Measurements from ENCODE around the gene KRTAP10-4.
"Not testable (repeated sequence)": the region's sequence is repeated elsewhere in the genome, so short reads cannot be mapped to it uniquely, and the experiment has no call there.

KRTAP10-4 gene

GRCh38 chr21:44573630-44574456 lies at the start of gene KRTAP10-4:
TSS of gene KRTAP10-4 (plus strand) at chr21:44573729. CDS start at chr21:44573759, 30 bp downstream.
- not testable (repeated sequence) for DNase-seq

GRCh38 chr21:44524414-44525371 lies 48.8 kb upstream of the KRTAP10-4 start:
- no peak for DNase-seq

- no peak for DNase-seq
These were observed 48.0 kb upstream of the KRTAP10-4 start for GRCh38 chr21:44525391-44526095.

- DNase-seq = no peak
These were observed 47.2 kb upstream of the KRTAP10-4 start for GRCh38 chr21:44526096-44526997.

- no peak for DNase-seq
These were observed 46.2 kb upstream of the KRTAP10-4 start for GRCh38 chr21:44527156-44527982.

GRCh38 chr21:44527983-44528633 lies 45.4 kb upstream of the KRTAP10-4 start:
- DNase-seq = no peak

GRCh38 chr21:44528634-44528995 lies 44.9 kb upstream of the KRTAP10-4 start:
- no peak for DNase-seq

GRCh38 chr21:44529011-44529421 lies 44.5 kb upstream of the KRTAP10-4 start:
- no peak for DNase-seq

GRCh38 chr21:44529503-44530125 lies 43.9 kb upstream of the KRTAP10-4 start:
- DNase-seq = no peak

GRCh38 chr21:44530221-44530902 lies 43.2 kb upstream of the KRTAP10-4 start:
- no peak for DNase-seq

- no peak for DNase-seq
These were observed 42.5 kb upstream of the KRTAP10-4 start for GRCh38 chr21:44530903-44531605.

- no peak for DNase-seq
These were observed 41.6 kb upstream of the KRTAP10-4 start for GRCh38 chr21:44531606-44532564.

- DNase-seq = no peak
These were observed 40.8 kb upstream of the KRTAP10-4 start for GRCh38 chr21:44532712-44533111.

- no peak for DNase-seq
These were observed 40.2 kb upstream of the KRTAP10-4 start for GRCh38 chr21:44533121-44533890.

GRCh38 chr21:44533891-44534627 lies 39.5 kb upstream of the KRTAP10-4 start:
- no peak for DNase-seq

- no peak for DNase-seq
These were observed 38.8 kb upstream of the KRTAP10-4 start for GRCh38 chr21:44534688-44535087.

Data from stimulated activated CD4-positive, alpha-beta T cell treated with anti-CD3 and anti-CD28 coated beads, Interleukin-4, amount 100 ng/mL, for 4 hours (primary cell).